Midbrain (tissue), 1 donor: ENCODE results near the gene AGO1.

Experiments
- DNase-seq: peaks from one replicate; lab custom pipeline; 2025; lab: John Stamatoyannopoulos, UW

The AGO1 gene

GRCh38 chr1:35980090-35980489 lies 97.1 kb downstream of the AGO1 start:
- DNase-seq: no peak
